Stomach smooth muscle (tissue), 2 donors: ENCODE results near the gene DBX1.

Experiments used
- H3K27ac ChIP-seq: one replicate; pipeline ENCODE4 v1.7.0; 2013; ENCODE audit warnings: mild to moderate bottlenecking, low read length, inconsistent platforms
- H3K27me3 ChIP-seq, 2 donors: one replicate each; pipeline ENCODE4 v1.7.0; 2013; ENCODE audit warnings: low read length in 2 of 2; ENCODE audit not compliant: insufficient read depth in 2 of 2, control insufficient read depth in 1 of 2
- H3K36me3 ChIP-seq, 2 donors: one replicate each; pipeline ENCODE4 v1.7.0; 2013; ENCODE audit warnings: low read length in 2 of 2; ENCODE audit not compliant: control insufficient read depth in 2 of 2, insufficient read depth in 2 of 2
- H3K4me1 ChIP-seq: one replicate; pipeline ENCODE4 v1.7.0; 2013; ENCODE audit warnings: low read length; ENCODE audit not compliant: control insufficient read depth, insufficient read depth
- H3K4me3 ChIP-seq, 2 donors: one replicate each; pipeline ENCODE4 v1.7.0; 2013; ENCODE audit warnings: low read length in 2 of 2
- H3K9ac ChIP-seq, 2 donors: one replicate each; pipeline ENCODE4 v1.7.0; 2013; ENCODE audit warnings: low read length in 2 of 2, mild to moderate bottlenecking in 1 of 2
- H3K9me3 ChIP-seq, 2 donors: one replicate each; pipeline ENCODE4 v1.7.0; 2013; ENCODE audit warnings: low read length in 2 of 2; ENCODE audit not compliant: control insufficient read depth in 2 of 2
- donor health status: healthy.
- donor health status: Pancreatic carcinoma.

The DBX1 gene

DNA sequence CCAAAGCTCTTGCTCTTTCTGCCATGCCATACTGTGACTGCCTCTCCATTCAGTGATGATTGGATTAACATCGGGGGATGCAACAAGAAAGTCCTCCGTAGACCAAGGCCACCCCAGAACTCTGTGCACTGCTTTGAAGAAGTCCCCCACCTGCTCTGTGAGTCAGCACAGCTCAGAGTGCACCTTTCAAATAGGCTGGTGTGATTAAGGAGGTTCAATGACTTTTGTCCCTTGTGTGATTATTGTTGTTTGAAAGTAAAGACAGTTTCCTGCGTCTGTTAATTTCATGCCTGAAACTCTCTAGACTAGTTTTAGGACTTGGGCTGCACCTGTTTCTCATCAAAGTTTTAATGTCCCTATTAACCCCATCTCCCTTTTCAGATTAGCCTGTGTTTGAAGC, 33.0 kb upstream of the DBX1 start:
- Histone ChIP-seq H3K9ac (no peak overlapping the region), H3K36me3 (no peaks in the 10 kb centered on the region), H3K4me1 (no peaks in the 10 kb centered on the region), H3K9me3 (no peaks in the 10 kb centered on the region), H3K27ac (no peak overlapping the region), H3K4me3 (no peak overlapping the region), H3K27me3 (no peaks in the 10 kb centered on the region)

DNA sequence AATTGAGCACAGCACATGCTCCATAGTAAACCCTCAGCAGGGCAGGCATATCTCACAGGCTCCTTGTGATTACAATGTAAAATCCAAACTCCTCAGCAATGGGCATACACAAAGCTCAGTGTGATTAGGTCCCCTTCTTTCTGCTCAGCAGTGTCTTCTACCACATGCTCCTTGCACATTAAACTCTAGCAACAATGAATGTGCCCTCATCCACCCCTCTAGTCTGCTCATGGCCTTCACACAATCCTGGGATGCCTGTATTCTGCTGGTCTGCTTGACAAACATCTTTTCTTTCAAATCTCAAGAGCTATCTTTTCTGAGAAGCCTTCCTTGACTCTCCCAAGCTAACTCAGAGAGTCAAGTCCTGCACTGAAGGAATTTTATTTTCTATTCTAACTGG, 32.4 kb upstream of the DBX1 start:
- Histone ChIP-seq H3K9ac (no peak overlapping the region), H3K4me1 (no peaks in the 10 kb centered on the region), H3K36me3 (no peaks in the 10 kb centered on the region), H3K27ac (no peak overlapping the region), H3K4me3 (no peak overlapping the region), H3K9me3 (no peaks in the 10 kb centered on the region), H3K27me3 (no peaks in the 10 kb centered on the region)

DNA sequence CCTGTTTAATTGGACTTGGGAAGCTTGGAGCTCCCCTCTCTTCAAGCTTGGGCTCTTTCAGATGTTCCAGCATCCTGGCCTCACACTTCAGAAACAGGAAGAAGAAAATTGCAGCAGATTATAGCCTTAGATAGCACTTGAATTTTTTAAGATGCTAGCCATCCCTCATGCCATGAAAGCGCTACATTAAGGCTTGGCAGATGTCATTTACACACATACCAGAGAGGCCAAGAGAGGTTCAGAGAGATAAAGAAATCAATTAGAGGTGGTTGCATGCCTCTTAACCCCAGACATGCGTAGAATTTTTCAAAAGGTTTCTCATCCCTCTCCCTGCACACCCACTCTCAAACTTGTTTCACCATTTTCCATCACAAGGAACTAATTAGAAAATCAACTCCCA, 31.9 kb upstream of the DBX1 start:
- Histone ChIP-seq H3K36me3 (no peaks in the 10 kb centered on the region), H3K4me1 (no peaks in the 10 kb centered on the region), H3K27ac (no peak overlapping the region), H3K9me3 (no peaks in the 10 kb centered on the region), H3K9ac (no peak overlapping the region), H3K27me3 (no peaks in the 10 kb centered on the region), H3K4me3 (no peak overlapping the region)

DNA sequence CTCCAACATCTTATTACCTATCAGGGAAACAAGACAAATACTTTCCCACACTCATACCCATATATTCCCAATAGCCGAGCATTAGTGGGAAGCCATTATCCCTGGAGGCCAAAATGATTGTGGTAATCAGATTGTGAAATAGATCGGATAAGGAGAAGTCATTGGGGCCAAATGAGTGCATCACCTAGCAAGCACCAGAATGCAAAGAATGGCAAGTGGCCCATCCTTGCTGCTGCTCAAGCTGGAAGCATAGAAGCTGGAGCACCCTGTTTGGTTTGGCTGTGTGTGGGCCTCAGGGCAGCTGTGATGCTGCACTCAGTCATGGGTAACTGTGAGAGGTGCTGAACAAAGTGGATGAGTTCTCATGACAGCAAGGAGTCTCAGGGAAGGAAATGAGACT, 18.7 kb upstream of the DBX1 start:
- Histone ChIP-seq H3K27ac (no peak overlapping the region), H3K4me3 (no peak overlapping the region), H3K4me1 (no peaks in the 10 kb centered on the region), H3K9ac (no peak overlapping the region), H3K9me3 (peaks cover 5% of the 10 kb centered on the region in 2 donors), H3K27me3 (peaks cover 0 to 4% of the 10 kb centered on the region in 2 donors), H3K36me3 (no peaks in the 10 kb centered on the region)

DNA sequence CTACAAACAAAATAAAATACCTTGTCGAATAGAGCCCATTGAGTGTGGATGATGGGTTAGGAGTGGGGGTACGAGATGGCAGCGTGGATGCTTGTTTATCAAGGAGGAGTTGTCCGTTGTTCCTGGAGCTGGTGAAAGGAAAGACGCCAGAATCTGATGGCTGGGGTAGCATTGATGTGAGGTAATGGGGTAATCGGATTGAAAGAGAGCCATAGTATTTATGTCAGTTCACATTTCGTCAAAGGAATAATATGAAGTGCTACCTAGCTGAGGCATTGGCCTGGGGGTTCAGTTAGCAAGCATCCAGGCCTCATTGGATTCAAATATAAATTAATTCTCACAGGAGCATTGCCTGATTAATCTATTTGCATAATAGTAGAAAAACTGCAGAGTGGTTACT, 16.9 kb upstream of the DBX1 start:
- no peak overlapping the region for H3K9ac ChIP-seq
- H3K27me3 ChIP-seq, result peaks cover 0 to 4% of the 10 kb centered on the region in 2 donors
- H3K4me3 ChIP-seq, result no peak overlapping the region
- H3K27ac ChIP-seq, result no peak overlapping the region
- no peaks in the 10 kb centered on the region for H3K36me3 ChIP-seq
- H3K4me1 ChIP-seq, result no peaks in the 10 kb centered on the region
- peaks cover 3 to 4% of the 10 kb centered on the region in 2 donors for H3K9me3 ChIP-seq

DNA sequence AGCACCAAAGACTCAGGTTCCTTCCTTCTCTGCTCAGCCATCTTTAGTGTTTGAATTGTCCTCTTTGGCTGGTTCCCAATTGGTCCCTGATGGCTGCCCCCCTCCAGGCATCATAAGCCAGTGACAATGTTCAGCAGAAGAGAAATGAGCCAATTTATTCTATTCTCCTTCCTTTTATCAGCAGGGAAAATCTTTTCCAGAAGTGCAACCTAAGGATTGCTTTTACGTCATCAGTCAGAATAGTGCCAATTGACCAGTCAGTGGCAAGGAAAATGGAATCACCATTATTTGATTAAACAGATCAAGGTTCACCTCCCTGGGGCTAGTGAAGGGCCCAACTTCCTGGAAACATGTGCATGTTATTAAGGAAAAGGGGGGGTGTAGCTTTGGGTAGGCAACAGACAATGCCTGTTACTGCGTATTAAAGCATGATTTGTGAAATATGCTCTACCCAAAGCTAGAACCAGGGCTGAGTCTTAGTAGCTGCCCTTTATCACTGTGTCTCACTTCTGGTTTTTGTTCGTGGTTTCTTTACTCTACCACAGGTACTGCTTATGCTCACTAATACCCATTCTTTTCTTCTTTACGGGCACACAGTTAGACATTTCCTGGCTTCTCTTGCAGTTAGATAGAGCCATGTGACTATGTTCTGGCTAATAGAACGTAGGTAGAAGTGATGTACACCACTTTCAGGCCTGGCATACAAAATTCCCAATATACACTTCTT, 12.6 kb upstream of the DBX1 start:
- Histone ChIP-seq H3K9me3 (peaks cover 4 to 5% of the 10 kb centered on the region in 2 donors), H3K27me3 (peaks cover 4% of the 10 kb centered on the region in 2 donors)

DNA sequence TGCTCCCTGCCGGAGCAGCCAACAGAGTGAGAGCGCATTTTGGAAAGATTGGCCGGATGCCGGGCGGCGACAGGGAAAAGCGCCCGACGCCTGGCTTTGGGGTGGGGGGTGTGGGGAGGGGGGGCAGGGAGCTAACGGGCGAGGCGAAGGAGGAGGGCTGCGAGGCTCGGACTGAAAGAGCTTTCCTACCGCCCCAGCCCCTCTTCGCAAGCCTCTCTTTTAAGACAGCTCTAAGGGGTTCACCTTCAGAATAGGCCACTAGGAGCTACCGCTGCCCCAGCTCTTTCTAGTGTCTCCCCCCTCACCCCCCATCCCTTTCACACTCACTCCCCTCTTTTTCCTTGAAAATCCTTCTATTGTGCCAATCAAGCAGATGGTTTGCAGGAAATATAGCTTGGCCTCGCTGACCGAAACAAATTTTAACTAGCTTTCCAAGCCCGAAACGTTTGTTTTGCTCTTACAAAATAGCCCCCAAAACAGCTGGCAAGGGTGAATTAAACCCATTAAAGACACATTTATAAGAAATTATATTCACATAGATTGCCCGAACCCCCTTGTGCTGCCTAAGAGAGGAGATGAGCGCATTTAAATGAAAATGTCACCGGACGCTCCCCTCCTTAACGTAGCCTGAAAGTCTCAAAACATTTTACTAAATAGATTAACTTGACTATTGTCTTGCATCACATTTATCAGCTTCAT, 3.7 kb upstream of the DBX1 start:
- peak overlapping the region; percentile 54 to 65 for H3K4me3 ChIP-seq
- H3K27ac ChIP-seq, result no peak overlapping the region
- H3K9me3 ChIP-seq, result peaks cover 0 to 2% of the 10 kb centered on the region in 2 donors
- H3K27me3 ChIP-seq, result peaks cover 70 to 71% of the 10 kb centered on the region in 2 donors
- H3K9ac ChIP-seq, result no peak overlapping the region
- H3K4me1 ChIP-seq, result peaks cover 13% of the 10 kb centered on the region
- H3K36me3 ChIP-seq, result no peaks in the 10 kb centered on the region

More for the DNA sequence above, 12.6 kb upstream of the DBX1 start:
- H3K4me3 ChIP-seq, result no peak overlapping the region
- no peaks in the 10 kb centered on the region for H3K36me3 ChIP-seq
- H3K4me1 ChIP-seq, result no peaks in the 10 kb centered on the region
- no peak overlapping the region for H3K9ac ChIP-seq
- H3K27ac ChIP-seq, result no peak overlapping the region

DNA sequence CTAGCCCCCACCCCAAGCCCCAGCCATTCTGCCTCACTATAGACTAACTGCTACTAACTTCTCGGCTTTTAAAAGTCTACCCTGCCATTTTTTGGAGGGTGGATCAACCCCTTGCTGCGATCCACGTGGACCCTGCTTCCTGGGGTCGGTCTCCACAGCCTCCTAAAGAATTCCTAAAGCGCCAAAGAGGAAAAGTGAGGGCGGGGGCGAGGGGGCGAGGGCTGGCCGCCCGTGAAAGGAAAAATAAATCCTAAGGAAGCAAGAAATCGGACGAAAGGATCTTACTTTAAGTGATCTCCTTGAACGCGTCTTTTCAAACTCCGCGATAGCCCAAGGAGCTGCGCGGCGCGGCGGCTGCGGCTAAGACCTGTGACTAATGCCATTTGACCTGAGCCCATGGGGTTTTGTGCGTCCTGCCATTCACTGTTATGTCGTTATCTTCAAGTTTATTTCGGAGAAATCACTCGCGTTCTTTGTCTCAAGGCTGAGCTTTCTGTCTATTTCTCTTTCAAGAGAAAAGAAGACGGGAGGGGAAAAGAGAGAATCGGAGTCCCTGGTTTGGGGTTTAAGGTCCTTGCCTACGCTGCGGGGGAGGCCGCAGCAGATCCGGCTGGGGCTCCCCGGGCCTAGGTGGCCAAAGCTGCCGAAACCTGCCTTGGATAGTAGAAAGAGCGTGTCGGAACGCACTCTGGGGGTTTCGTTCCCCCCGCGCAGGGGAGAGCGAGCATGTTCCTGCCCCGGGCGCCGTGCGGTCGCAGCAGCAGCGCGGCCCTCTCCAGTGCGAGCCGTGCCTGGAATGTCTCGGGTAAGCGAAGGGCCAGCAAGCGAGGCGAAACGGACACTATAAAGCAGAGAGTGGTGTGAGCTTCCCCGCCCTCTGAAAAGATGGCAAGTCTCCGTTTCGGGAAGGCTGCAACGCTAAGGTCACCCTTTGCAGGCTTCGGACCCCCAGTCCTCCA, 2.8 kb upstream of the DBX1 start:
- H3K9me3 ChIP-seq, result peaks cover 0 to 2% of the 10 kb centered on the region in 2 donors
- H3K27ac ChIP-seq, result no peak overlapping the region
- H3K27me3 ChIP-seq, result peaks cover 76 to 79% of the 10 kb centered on the region in 2 donors
- H3K36me3 ChIP-seq, result no peaks in the 10 kb centered on the region
- H3K9ac ChIP-seq, result no peak overlapping the region
- peak overlapping the region; percentile 54 to 65 for H3K4me3 ChIP-seq
- peaks cover 13% of the 10 kb centered on the region for H3K4me1 ChIP-seq

DNA sequence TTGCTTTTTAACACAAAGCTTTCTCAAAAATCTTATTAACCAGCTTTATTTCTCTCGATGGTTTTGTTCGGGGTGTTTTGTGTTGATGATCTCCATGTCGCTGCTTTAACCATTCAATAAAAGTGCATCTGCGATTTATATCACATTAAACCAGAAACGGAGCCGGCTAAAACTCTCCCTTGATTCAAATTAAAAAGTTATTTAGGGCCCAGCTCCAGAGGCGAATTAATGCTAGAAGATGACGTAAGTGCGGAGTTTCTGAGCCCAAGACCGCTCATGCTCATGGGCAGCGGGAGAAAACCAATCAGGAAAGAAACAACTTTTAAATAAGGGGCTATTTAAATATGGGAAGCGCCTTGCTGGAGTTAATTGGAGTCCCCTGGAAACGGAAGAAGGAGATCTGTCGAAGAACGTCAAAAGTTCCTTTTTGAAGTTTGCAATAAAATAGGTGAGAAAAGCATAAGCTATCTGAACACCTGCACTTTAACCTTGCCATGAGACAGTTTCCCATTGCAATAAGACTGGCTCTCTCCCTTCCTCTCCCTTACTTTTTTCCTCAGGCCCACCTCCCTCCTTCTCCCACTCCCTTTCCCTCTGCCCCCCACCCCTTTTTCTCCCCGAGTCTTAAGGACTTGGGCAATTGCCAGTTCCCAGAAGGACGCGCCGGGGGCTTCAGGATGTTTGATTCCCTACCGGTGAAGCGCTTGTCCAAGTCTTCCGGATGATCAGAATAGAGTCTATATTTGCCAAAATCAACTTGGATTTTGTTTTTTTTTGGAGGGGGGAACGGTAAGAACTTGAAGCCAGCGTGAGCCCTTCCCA, 1.9 kb upstream of the DBX1 start:
- no peak overlapping the region for H3K4me3 ChIP-seq
- H3K4me1 ChIP-seq, result peaks cover 16% of the 10 kb centered on the region
- H3K36me3 ChIP-seq, result no peaks in the 10 kb centered on the region
- H3K27ac ChIP-seq, result no peak overlapping the region
- peaks cover 79 to 82% of the 10 kb centered on the region in 2 donors for H3K27me3 ChIP-seq
- no peaks in the 10 kb centered on the region for H3K9me3 ChIP-seq
- no peak overlapping the region for H3K9ac ChIP-seq
